Transverse colon (tissue), 4 donors: ENCODE data around the gene GLYR1. TPM values are rescaled to one million over a fixed set of nuclear protein-coding genes. Genes with fewer than 3 reads are reported as not detected.

ENCODE experiments used
- DNase-seq: peaks from one replicate; pipeline ENCODE4 v3.0.0-alpha.2; 2019
- H3K27ac ChIP-seq, 4 donors: fragments of 200-600 bp; sonication (generic); 2 replicates each; pipeline ENCODE4 v1.5.1; 2016 to 2018; ENCODE audit warnings: inconsistent platforms in 4 of 4
- H3K27me3 ChIP-seq: fragments of 200-600 bp; sonication (generic); 2 replicates; pipeline ENCODE4 v1.5.1; 2017; ENCODE audit warnings: inconsistent platforms
- H3K36me3 ChIP-seq, 4 donors: fragments of 200-600 bp; sonication (generic); 2 replicates each; pipeline ENCODE4 v1.5.1; 2017 to 2019; ENCODE audit warnings: inconsistent platforms in 4 of 4
- H3K4me1 ChIP-seq, 4 donors: fragments of 200-600 bp; sonication (generic); 2 replicates each; pipeline ENCODE4 v1.5.1; 2017 to 2020; ENCODE audit warnings: inconsistent platforms in 4 of 4
- H3K4me3 ChIP-seq, 4 donors: fragments of 200-600 bp; sonication (generic); 1 replicate in 1 of 4; 2 replicates in 3 of 4; pipeline versions ENCODE4 v1.5.1 to v1.6.1; 2017 to 2019; ENCODE audit warnings: inconsistent platforms in 4 of 4
- H3K9me3 ChIP-seq, 2 donors: fragments of 200-600 bp; sonication (generic); 2 replicates each; pipeline ENCODE4 v1.5.1; 2017 to 2019; ENCODE audit warnings: inconsistent platforms in 2 of 2
- CTCF ChIP-seq, 5 experiments: fragments of 200-600 bp in 3 of 5; fragments of 450-650 bp in 2 of 5; sonication (generic) in 3 of 5; IDR thresholded peaks; 1 replicate in 2 of 5; 2 replicates in 3 of 5; pipeline ENCODE4 v1.5.1; 2016 to 2017; ENCODE audit warnings: antibody characterized with exemption in 5 of 5, inconsistent platforms in 3 of 5, mild to moderate bottlenecking in 2 of 5, moderate library complexity in 1 of 5
- EP300 ChIP-seq: sonication (generic); formaldehyde crosslinking; IDR thresholded peaks from one replicate; pipeline ENCODE4 v1.6.1; 2017; ENCODE audit warnings: antibody characterized with exemption, low read depth
- POLR2A ChIP-seq: fragments of 450-650 bp; IDR thresholded peaks from one replicate; pipeline ENCODE4 v1.6.1; 2016; ENCODE audit warnings: antibody characterized with exemption, mild to moderate bottlenecking, moderate library complexity
- POLR2AphosphoS5 ChIP-seq, 3 donors: sonication (generic); formaldehyde crosslinking; IDR thresholded peaks; one replicate each; pipeline ENCODE4 v1.6.1; 2016; ENCODE audit warnings: antibody characterized with exemption in 3 of 3
- WGBS, 2 donors: methylation state at CpG; one replicate each; pipeline ENCODE4 v1.1.5; 2018; ENCODE audit warnings: low coverage in 1 of 2; 5-methylcytosine and 5-hydroxymethylcytosine counted together
- in situ Hi-C, 4 donors: fragments of 200-750 bp; cut with MboI; loops; one replicate each; pipeline versions ENCODE4 v1.15.0 to v1.15.1; 2017; ENCODE audit warnings: low sequenced_read_pairs in 3 of 4, low pct_ligation_motif_present in 1 of 4, low pct_unique_long_range_greater_than_20kb in 1 of 4
- intact Hi-C: fragments of 100-400 bp; cut with DNase I; formaldehyde crosslinking; loops from one replicate; pipeline ENCODE4 v1.15.1; 2023; ENCODE audit warnings: low total_unique reads
- total RNA-seq, 4 donors: library from RNA; depleted of rRNA; stranded (reverse); fragments of >200 nt; gene quantifications; one replicate each; pipeline ENCODE4 v1.1.0, GENCODE V29; 2016

Gene GLYR1
- total RNA-seq, 4 donors from 2014 or later, result 50.2 to 88.4 (median 74.0) TPM

GRCh38 chr16:4860727-4861342 lies 13.7 kb upstream of the GLYR1 start:
- intact Hi-C loops, result no loop called here
- Histone ChIP-seq H3K9me3 (no peaks in the 10 kb centered on the region), H3K4me1 (peaks cover 0 to 6% (median 0%) of the 10 kb centered on the region in 4 donors), H3K27ac (no peak overlapping the region), H3K27me3 (no peaks in the 10 kb centered on the region), H3K4me3 (no peak overlapping the region), H3K36me3 (peaks cover 0 to 50% (median 20%) of the 10 kb centered on the region in 4 donors)
- TF ChIP-seq CTCF (IDR thresholded peaks at IDR 0.05), result no peak
- TF ChIP-seq EP300, result no peak
- no peak for TF ChIP-seq POLR2AphosphoS5 (IDR thresholded peaks at IDR 0.05)
- no peak for TF ChIP-seq POLR2A
- DNase-seq, result no peak
- in situ Hi-C loops, result no loop called here
- WGBS, 2 donors, result 94 to 98% methylated on average over 5 to 14 of the region's 14 CpGs

DNA sequence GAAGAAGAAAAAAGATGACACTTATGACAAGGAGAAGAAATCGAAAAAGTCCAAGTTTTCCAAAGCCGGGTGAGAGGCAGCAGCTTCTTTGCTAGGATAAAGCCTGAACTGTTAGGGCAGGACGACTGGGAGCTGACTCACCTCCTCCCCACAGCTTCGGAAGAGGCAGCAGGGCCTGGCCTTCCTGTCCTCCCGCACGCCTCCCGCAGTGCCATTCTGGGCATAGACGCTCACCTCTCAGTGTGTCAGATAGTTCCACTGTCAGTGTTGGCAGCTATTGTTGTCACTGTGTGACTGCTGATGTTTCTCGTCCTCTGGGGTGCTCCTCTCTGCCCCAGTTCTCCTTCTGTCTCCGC lies 12.8 kb upstream of the GLYR1 start:
- Histone ChIP-seq H3K27ac (no peak overlapping the region), H3K4me1 (peaks cover 0 to 6% (median 0%) of the 10 kb centered on the region in 4 donors), H3K36me3 (peaks cover 0 to 58% (median 23%) of the 10 kb centered on the region in 4 donors), H3K9me3 (no peaks in the 10 kb centered on the region), H3K4me3 (no peak overlapping the region), H3K27me3 (no peaks in the 10 kb centered on the region)
- DNase-seq, result no peak
- 70 to 93% methylated on average over 10 of the region's 10 CpGs for WGBS, 2 donors
- in situ Hi-C loops, result loop anchor here in 1 of 4 donors (10.0 kb wide), 1 partner anchor 55 kb away; no protein-coding TSS in a partner anchor
- no peak for TF ChIP-seq POLR2A
- TF ChIP-seq POLR2AphosphoS5 (IDR thresholded peaks at IDR 0.05), result no peak
- TF ChIP-seq EP300, result no peak
- TF ChIP-seq CTCF (IDR thresholded peaks at IDR 0.05), result no peak
- intact Hi-C loops, result no loop called here

DNA sequence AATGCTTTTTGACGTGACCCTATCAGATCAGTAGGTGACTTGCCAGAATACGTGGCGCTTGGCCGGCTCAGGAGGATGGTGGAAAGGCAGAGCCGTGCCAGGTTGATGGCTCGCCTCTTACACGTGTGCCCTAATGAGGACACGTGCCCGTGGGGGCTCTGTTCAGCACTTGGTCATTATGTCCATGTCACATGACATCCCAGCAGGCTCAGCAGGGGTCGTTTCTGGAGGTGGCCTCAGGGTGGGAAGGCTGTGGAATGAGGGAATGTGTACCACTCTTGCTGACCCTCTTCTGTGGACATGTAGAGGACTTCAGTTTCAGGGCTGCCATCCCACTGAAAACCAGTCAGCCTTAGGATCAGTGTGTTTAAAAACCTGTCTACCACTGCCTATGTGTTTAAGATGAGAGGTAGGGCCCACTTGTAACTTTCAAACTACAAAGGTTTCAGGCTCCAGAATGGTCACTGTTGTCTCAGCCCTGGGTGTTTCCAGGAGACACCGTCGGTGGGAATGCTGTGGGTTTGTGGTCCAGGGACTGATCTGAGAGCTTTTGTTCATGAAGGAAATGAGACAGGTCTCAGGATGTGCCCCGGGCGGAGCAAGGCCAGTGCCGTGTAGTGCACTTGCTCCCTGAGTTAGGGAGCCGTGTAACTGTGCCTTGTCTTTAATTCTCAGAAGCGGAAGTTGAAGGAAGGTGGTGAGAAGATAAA lies 12.3 kb upstream of the GLYR1 start:
- WGBS, 2 donors, result 85 to 91% methylated on average over 13 to 17 of the region's 17 CpGs
- in situ Hi-C loops (loop anchor here in 1 of 4 donors (10.0 kb wide), 1 partner anchor 55 kb away; no protein-coding TSS in a partner anchor), intact Hi-C loops (no loop called here)
- TF ChIP-seq POLR2AphosphoS5 (IDR thresholded peaks at IDR 0.05) (no peak), EP300 (no peak), POLR2A (no peak), CTCF (IDR thresholded peaks at IDR 0.05) (no peak)
- H3K36me3 ChIP-seq, result peaks cover 0 to 63% (median 25%) of the 10 kb centered on the region in 4 donors
- H3K4me1 ChIP-seq, result peaks cover 0 to 6% (median 0%) of the 10 kb centered on the region in 4 donors
- no peaks in the 10 kb centered on the region for H3K27me3 ChIP-seq
- no peaks in the 10 kb centered on the region for H3K9me3 ChIP-seq
- DNase-seq, result no peak
- no peak overlapping the region for H3K4me3 ChIP-seq
- H3K27ac ChIP-seq, result no peak overlapping the region

DNA sequence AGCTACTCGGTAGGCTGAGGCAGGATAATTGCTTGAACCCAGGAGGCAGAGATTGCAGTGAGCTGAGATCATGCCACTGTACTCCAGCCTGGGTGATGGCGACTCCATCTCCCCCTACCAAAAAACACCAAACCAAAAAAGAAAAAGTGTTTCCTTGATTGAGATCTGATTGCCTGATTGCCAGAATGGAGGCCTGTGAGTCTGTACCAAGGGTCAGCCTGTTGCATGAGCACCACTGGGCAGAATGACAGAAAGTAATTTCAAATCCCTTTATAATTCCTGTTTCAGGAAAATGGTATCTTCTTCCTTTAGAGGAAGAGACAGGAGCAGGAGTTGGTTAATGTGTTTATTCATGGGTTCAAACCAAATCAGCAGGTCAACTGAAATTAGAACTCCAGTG lies 8.7 kb upstream of the GLYR1 start:
- H3K36me3 ChIP-seq, result peaks cover 0 to 58% (median 27%) of the 10 kb centered on the region in 4 donors
- WGBS, 2 donors, result 100% methylated on average over 2 of the region's 2 CpGs
- no peak for DNase-seq
- TF ChIP-seq POLR2AphosphoS5 (IDR thresholded peaks at IDR 0.05) (no peak), CTCF (IDR thresholded peaks at IDR 0.05) (no peak), EP300 (no peak), POLR2A (no peak)
- H3K4me3 ChIP-seq, result no peak overlapping the region
- no peaks in the 10 kb centered on the region for H3K27me3 ChIP-seq
- H3K4me1 ChIP-seq, result peaks cover 0 to 20% (median 12%) of the 10 kb centered on the region in 4 donors
- no peaks in the 10 kb centered on the region for H3K9me3 ChIP-seq
- intact Hi-C loops (no loop called here), in situ Hi-C loops (loop anchor here in 1 of 4 donors (10.0 kb wide), 1 partner anchor 59 kb away; no protein-coding TSS in a partner anchor)
- H3K27ac ChIP-seq, result no peak overlapping the region
